GM12875 (cell line): ENCODE results near the gene MACROD1.

ENCODE experiments used
- H3K4me3 ChIP-seq: one replicate; pipeline ENCODE4 v1.5.1; 2011; ENCODE audit warnings: low read depth, low read length, control low read depth
- CTCF ChIP-seq: IDR thresholded peaks from 2 replicates; pipeline ENCODE4 v1.5.1; 2011; ENCODE audit warnings: low read depth, mild to moderate bottlenecking, control low read depth, inconsistent platforms, low read length, moderate library complexity, borderline replicate concordance; ENCODE audit not compliant: insufficient read depth

Gene MACROD1

GRCh38 chr11:64056861-64057260, 109.1 kb downstream of the MACROD1 start:
- no peak for TF ChIP-seq CTCF

GRCh38 chr11:64056213-64056785, 109.6 kb downstream of the MACROD1 start:
- TF ChIP-seq CTCF: no peak

More at GRCh38 chr11:64056861-64057260, 109.1 kb downstream of the MACROD1 start:
- no peak overlapping the region for H3K4me3 ChIP-seq

GRCh38 chr11:64055077-64055476, 110.8 kb downstream of the MACROD1 start:
- H3K4me3 ChIP-seq: no peak overlapping the region
- TF ChIP-seq CTCF: no peak

More at GRCh38 chr11:64056213-64056785, 109.6 kb downstream of the MACROD1 start:
- no peak overlapping the region for H3K4me3 ChIP-seq

- no peak for TF ChIP-seq CTCF
- H3K4me3 ChIP-seq: no peak overlapping the region
Measured at GRCh38 chr11:64053699-64054098, 112.2 kb downstream of the MACROD1 start.

GRCh38 chr11:64052938-64053622, 112.8 kb downstream of the MACROD1 start:
- no peak overlapping the region for H3K4me3 ChIP-seq
- TF ChIP-seq CTCF: no peak

- TF ChIP-seq CTCF: no peak
- H3K4me3 ChIP-seq: no peak overlapping the region
Measured at GRCh38 chr11:64052436-64052835, 113.5 kb downstream of the MACROD1 start.

GRCh38 chr11:64051297-64051696, 114.6 kb downstream of the MACROD1 start:
- TF ChIP-seq CTCF: no peak

More at GRCh38 chr11:64051297-64051696, 114.6 kb downstream of the MACROD1 start:
- no peak overlapping the region for H3K4me3 ChIP-seq
